HG02852 (cell line): Measurements from ENCODE around the gene TAGLN2.

Source experiments
- ATAC-seq: cut with Tn5 transposase; IDR thresholded peaks from one replicate; pipeline ENCODE4 v1.9.1; 2021; ENCODE audit warnings: mild to moderate bottlenecking, moderate library complexity; ENCODE audit not compliant: unreplicated experiment

The TAGLN2 gene

DNA sequence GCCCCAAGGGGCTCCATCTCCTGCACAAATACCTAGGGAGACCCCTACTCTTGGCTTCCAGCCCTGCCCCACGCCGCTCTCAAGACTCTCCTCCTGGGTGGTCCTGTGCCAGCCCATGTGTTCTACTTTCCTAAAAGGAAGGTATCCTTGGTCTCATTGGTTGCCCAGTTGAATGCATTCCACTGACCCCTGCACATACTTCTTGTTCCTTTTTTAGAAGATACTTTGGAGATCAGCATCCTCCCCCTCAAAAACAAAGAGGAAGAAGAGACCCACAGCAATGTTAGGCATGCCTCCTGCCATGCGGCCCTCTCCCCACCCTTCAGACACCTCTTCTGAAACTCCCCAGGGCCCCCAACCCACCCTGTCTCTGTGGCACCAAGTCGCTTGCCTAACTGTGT, 24.7 kb upstream of the TAGLN2 start:
- no peak for ATAC-seq

DNA sequence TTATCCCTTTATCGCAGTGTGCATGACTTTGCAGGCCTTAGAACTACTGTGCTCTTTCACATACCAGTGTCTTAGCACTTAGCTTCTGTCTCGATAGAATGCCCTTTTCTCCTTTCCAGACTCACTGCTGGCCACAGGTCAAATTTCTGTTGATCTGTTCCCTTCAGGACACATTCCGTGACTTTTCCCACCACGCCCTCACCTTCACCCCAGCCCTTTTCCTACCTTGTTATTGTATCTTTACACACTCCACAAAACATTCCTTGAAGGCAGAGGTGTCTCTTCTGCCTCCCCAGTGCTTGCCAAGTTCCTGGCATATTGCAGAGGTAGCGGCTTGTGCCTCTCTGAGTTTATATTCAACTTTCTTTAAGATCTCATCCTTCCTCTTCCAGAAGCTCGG, 23.8 kb upstream of the TAGLN2 start:
- ATAC-seq = no peak

DNA sequence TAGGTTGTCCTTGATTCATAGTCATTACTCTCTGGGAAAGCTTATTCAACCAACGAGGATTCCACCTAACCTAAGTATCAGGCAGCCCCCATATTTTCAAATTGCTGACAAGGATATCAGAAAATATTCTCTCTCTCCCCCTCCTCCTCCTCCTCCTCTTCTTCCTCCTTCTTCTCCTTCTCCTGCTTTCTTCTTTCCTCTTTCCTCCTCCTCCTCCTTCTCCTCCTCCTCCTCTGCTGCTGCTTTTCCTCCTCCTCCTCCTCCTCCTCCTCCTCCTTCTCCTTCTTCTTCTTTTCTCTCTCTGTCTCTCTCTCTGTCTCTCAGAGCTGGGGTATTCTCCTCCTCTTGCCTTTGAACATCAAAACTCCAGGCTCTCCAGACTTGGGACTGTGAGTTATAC, 22.6 kb upstream of the TAGLN2 start:
- no peak for ATAC-seq

DNA sequence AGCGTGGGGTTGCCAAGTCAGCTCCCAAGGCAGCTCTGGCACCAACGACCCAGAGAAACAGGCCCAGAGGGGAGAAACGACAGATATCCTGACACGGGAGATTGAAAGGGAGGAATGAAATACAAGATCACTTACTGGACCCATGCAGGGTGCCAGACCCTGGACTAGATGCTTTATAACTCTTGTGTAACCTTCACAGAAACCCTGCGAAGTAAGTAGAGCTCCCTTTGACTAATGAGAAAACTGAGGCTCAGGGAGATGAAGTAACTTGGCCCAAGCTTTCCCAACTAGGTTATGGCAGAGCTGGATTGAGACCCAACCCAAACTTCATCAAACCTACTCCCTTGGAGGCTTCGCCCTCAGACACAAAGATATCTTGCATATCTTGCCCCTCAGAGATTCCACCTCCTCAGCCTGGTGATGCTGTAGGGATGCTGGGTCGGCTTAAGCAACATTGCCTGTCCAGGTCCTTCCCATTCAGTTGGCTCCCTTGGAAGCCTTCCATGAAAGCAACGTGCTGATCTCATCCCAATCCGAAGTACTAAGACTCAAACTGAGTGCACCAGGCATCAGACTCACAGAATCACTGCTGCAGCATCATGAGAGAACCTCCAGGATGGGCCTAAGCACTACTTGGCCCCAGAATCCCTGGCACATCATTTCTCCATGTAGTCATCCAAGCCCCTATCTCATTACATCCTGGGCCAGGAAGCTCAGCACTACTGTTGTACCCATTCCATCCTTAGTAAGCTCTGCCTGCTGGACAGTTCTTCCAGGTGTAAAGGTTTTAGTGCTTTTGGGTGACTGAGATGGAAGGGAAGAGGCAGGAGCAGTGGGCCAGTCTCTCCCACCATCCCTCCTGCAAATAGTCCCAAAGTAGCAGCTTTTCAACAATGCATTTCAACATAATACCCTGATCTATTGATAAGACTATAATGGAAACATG, 21.2 kb upstream of the TAGLN2 start:
- no peak for ATAC-seq

DNA sequence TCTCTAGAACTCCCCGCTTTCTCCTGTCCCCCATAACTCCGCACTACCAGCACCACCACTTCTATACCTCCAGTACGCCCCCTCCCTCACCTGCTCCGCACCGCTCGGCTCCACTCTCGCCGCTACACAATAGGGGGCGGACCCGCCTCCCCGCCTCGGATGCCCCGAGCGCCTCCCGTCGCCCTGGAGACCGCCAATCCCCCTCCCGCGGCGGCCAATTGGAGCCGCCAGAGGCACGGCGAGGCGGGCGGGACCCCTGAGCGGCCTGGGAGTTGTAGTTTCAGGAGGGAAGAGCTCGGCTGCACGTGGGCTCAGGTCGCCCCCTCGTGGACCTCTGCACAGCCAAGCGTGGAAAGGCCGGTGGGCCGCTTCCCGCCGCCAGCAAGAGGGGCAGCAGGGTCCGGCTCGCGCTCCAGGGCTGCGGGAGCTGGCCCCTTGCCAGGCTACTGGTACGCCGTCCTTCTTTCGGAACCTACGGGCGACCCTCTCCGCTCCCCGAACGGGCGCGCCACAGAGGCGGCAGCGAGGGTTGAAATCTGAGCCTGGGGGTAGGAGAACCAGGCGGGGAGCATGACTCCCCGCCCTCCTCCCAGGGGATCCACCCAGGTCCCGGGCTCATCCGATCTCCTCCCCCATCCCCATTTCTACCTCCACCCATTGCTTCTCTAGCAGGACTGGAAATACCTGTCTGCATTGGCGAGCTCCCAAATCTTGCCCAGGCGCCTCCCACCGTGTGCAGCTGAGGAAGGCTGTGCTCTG, 20.4 kb upstream of the TAGLN2 start, which contains the start of gene IGSF9:
IGSF9 (minus strand) TSS at position 131 of the 759 bp plus-strand sequence. CDS start 2,159 bp downstream, outside the sequence.
- ATAC-seq = peak; percentile 56

DNA sequence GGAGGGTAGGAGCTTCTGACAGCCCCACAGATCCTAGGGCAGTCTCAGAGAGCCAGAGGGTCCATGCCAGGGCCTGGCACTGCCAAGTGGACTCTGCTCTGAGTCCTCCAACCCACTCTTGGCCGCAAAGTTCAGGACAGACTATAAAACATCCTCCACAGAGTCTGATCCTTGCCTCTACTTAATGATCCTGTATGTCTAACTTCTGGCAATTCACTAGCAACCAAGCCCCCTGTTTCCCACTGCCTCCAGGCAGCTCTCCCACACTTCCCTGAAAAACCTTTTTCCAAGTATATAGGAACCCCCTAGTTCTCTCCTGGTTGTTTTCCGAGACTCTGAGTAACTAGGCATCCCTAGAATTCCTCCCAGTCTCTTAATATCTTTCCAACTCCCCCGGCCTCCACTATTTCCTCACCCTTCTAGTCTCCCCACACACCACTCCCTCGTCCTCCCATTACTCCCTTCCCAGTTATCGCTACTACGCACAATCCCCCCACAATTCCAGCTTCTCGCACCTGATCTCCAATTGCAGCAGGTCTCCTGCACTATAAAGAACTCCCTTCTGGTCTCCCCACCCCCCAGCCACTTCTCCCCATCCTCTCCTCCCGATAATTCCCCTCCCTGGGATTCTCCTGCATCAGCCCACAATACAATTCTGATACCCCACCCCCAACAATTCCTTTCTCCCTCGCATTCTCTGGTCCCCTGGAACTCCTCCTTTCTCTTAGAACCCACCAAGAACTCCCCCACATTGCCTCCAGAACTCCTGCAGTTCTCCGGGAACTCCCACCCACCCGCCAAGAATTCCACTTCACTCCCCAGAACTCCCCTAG, 19.5 kb upstream of the TAGLN2 start:
- no peak for ATAC-seq

DNA sequence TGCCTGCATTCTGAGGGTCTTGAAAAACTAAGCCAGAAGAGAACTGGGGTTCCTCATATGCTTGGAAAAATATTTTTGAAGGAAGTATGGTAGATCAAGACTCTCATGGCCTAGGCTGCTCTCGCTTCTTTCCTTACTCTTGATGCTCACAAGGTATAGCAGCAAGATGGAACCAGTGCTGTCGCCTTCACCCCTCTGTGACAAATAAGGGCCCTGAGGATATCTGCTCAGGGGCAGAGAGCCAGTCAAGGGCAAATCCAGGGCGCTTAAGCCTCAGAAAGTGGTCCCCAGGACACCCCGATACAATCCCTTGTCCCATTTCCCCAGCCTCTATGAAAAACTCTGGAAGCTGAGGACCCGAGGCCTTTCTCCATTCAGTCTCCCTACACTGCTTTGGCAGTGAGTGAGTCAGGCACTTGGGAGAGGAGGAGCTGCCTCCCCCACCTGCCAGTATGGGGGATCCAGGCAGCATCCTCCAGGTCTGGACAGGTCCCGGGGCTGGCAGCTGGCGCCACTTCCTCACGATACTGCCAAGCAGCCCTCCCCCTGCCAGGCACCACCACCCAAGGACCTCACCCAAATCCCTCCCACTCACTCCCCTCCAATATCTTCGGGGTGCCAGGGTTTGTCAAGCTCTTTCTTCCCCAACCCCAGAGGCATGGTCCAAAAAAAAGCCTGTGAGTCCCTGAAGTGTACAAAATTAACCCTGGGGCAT, 18.8 kb upstream of the TAGLN2 start:
- no peak for ATAC-seq

DNA sequence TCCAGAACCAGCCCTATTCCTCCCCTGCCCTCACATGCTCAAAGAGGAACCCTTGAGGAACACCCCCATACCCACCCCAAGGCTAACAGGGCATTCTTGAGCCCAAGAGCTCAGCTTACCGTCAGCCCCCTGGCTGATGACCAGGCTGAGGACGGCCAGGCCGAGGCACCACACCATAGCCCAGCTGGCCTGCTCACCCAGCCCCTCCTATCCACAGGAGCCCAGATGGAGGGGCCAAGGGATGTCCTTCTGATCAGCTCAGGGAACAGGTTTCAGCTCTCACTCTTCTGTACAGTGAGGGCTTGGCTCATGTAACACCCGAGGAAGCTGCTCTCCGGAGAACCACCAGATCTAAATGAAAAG, 18.0 kb upstream of the TAGLN2 start:
- no peak for ATAC-seq

DNA sequence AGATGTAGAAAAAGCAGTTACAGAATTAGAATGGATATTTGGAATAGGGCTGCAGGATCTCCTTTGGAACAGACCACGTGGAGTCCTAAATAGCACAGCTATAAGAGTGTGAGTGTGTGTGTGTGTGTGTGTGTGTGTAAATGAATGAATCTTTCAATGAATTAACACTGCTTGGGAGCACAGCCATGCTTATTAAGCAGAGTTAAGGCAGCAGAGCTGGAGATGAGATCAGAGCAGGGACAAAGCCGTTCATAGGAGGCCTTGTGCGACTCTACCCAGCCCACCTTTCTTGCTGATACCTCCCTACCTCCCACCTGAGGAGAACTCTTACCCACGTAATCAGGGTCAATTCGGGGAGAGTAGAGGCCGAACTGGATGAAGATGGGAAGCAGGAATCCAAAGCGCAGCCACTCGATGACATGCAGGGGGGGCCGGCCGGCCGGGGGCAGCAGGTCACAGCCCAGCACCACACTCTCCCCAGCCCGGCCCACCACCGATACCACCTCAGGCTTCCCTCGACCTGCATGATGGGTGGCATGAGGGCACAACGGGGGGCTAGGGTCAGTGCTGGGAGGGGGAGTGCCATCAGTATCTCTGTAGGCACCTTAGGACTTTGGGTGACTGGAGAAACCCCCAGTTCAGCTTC, 17.4 kb upstream of the TAGLN2 start:
- ATAC-seq = no peak

DNA sequence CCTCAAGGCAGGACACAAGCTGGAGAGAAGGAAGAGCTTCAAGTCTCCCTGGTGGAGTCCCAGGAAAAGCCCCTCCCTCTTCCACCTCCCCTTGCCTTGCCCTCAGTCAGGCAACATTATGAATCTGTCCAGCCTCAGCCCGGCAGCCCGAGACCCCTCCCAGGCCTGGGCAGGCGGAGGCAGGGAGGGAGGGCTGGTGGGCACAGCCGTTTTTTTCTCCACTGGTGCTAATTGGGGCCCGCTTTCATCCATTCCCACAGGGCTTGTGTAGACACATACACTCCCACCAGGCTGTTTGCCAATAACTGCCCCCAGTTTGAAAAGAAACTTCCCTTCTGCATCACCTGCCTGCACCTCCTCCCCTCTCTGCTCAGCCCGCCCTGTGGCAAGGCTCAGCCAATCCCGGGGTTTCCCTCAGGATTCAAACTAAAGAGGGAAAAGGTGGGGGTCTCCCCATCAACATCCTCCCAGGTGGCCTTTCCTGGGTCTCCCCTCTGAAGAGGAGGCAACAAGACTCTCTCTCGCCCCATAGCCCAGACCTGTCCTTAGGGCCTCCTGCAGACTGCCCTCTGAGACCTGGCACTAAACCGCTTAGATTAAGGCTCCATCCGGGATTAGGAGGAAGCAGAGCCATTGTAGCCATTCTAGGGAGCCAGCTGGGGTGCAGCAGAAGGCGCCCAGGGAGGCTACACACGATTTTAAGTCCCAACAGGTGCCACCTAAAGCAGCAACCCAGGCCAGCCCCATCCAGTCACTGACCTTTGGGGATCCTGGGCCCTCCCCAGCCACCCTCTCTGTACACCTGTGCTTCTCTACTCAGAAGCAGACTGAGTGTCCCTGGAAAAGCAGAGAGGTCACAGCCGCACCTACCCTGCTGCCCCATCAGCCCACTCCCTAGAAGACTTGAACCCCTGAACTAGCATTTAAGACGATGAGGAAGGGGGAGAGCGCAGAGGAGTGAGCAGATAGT, 16.6 kb upstream of the TAGLN2 start:
- no peak for ATAC-seq

DNA sequence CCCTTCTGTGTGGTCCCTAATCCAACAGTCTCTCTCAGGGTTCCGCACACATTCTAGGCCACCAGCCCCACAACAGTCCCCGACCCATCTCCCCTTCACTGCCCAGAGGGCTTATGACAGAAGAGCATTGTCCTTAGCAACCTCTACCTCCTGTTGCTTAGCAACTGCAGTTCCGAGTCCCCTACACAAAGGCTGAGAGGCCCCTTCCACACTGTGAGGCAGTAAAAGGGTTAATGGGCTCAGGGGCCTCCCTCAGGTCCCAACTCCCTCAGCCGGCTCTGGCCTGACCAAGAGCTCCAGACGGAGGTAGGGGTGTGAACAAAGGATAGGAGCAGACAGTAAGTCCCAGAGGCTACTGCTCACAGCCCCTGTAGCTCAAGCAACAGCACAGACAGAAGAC, 15.8 kb upstream of the TAGLN2 start:
- no peak for ATAC-seq

DNA sequence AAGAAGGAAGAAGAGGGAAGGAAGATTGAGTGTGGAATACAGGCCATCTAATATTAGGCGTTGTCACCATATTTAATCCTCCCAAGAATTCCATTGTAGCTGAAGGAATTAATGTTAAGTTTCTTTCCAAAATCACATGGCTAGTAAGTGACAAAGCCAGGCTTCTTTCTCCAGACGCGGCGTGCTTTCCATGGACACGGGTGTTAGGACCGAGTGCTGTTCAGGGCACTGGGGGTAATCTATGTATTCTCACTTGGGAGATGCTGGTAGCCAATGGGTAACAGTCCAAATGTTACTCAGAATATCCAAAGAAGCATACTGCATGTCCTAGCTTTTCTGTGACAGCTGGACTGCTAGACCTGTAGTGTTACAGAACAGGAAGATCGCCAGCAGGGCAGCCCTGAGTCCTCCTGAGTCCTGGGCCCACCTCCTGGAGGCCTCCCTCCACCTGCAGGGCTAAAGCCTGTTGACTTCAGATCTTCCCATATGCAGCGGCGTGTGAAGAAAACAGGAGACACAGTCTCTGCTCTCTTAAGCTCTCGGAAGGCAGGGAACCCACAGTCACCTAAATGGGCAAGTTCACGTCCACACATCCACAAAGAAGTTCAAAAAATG, 14.8 kb upstream of the TAGLN2 start:
- no peak for ATAC-seq

DNA sequence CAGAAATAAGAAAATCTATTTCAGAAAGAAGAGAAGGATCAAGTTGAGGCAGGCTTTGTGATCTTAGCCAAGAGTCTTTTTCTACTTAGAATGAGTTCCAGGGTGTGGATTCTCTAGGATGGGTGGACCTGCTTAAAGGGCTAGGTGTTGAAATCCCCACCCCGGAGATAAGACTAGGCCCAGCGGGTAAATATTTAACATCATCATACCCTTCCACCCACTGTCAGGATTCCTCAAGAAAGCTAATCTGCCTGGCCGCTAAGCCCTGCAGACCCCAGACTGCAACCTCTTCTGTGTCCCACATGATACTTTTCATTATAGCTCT, 14.3 kb upstream of the TAGLN2 start:
- ATAC-seq = no peak

DNA sequence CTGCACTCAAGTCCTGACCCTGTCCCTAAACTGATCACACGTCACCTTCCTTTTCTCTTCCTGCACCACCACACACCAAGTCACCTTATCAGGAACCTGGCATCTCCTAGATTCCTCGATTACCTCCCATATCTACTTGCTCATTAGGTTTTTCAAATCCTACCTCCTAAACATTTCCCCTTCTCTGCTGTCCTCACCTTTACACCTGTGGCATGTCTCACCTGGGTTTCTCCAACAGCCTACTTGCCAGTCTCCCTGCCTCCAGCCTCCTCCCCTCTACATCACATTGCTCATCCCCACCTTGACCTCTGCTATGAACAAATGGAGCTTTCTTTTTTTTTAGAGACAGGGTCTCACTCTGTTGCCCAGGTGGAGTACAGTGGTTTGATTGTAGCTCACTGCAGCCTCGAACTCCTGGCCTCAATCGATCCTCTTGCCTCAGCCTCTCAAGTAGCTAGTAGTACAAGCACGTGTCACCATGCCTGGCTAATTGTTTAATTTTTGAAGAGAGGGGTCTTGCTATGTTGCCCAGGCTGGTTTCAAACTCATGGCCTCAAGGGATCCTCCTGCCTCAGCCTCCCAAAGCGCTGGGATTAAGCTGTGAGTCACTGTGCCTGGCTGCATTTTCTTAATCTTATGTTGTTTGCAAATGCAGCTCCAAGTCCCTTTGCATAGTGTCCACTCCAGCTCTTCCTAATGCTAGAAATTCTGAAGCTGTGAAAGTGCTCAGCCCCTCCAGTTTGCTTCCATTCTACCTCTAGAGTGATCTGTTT, 13.8 kb upstream of the TAGLN2 start:
- ATAC-seq = no peak

DNA sequence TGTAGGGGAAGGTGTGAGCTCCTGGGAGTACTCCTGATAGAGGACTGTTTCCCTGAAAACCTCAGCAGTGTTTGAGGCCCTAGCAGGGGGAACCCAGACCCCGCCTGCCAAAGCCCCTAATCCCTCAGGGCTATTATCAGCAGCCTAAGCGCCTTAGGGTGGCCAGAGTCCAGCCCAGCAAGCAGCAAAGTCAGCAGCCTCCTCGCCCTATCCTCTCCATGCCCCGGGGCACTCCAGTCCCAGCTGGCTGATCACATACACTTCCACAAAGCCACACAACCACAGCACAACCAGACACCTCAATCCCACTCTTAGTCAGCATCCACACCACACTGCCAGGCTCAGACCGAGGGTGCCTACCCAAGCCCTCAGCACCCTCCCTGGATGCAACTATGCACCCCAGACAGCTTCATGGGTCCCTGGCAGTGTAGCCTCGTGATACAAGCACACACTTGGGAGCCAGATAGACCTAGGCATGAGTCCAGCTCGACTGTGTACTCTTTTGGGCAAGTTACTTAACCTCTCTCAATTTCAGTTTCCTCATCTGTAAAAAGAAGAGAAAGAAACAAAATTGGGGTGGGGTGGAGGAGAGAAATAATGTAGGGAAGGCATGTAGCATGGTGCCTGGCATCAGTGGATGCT, 13.0 kb upstream of the TAGLN2 start:
- ATAC-seq = no peak

DNA sequence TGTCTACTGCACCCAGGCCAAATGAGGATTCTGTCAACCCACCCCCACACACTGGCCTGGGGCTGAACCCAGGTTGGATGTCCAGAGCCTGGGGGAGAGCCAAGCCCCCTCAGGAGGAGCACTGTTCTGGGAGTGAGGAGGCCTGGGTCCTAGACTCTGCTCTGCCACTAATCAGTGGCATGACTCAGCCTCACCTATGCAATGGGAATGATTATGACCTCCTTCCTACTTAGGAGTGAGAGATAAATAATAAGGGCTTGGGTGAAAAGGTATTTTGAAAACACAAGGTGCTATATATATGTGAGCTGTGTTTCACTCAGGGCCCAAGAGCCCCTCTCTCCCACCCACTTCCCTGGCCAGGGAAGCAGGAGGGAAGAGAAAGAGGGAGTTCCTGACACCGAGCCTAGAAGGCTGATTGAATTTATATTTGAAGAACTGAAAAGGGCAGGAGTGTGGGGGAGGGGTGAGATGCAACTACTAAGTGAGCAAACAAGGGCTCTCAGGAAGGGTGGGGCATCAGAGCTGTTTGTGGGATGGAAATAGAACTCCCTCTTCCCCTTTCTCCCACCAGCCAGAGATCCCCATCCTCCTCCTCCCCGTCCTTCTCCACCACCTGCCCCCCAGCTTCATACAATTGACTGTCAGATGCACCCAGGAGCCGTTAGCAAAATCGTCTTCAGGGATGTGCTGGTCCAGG, 11.9 kb upstream of the TAGLN2 start:
- ATAC-seq = no peak
